OCI-LY3 (cell line): ENCODE measurements around the gene FAM219B.

Source experiments
- CTCF ChIP-seq: fragments of 200-600, 300-600 bp; sonication (generic); IDR thresholded peaks from 2 replicates; pipeline ENCODE4 v1.5.1; 2014; ENCODE audit warnings: antibody characterized with exemption, low read length, low read depth
- EZH2phosphoT487 ChIP-seq: fragments of 200-600 bp; shearing (Covaris generic); IDR thresholded peaks from 2 replicates; pipeline ENCODE4 v1.6.1; 2018; ENCODE audit warnings: antibody characterized with exemption, mixed run types, low read depth

- TF ChIP-seq CTCF, result no peak
- TF ChIP-seq EZH2phosphoT487, result no peak
These were observed 22.1 kb upstream of the FAM219B start for GRCh38 chr15:74928771-74929198.
